CD4-positive, alpha-beta T cell treated with Interferon alpha-2 for 1 hour (primary cell): ENCODE data around the gene OR2T12.
"Not testable (repeated sequence)": the region's sequence is repeated elsewhere in the genome, so short reads cannot be mapped to it uniquely, and the experiment has no call there.

ENCODE experiments used
- DNase-seq, 2 donors: peaks; one replicate each; pipeline ENCODE4 v3.0.0-alpha.2; 2020 to 2022

OR2T12 gene, protein sequence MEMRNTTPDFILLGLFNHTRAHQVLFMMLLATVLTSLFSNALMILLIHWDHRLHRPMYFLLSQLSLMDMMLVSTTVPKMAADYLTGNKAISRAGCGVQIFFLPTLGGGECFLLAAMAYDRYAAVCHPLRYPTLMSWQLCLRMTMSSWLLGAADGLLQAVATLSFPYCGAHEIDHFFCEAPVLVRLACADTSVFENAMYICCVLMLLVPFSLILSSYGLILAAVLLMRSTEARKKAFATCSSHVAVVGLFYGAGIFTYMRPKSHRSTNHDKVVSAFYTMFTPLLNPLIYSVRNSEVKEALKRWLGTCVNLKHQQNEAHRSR

DNA sequence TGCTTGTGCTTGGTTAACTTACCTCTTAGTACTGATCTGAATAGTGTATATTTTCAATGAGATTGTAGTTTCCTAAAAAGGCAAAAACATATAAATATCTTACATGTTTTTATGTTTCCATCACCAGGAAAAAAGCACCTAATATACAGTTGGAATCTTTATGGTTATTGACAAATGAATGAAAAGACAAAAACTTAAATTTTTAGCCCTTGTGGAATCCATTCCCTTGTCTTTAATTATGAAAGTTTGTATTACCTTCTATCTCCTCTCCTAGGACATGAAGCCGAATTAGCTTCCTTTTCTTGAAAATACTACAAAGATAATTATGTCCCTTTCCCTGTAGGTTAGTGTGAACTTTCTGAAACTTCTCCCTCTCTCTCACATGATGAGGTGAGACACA is at the start of gene OR2T12:
TSS of gene OR2T12 (minus strand) at position 101 of the 400 bp plus-strand sequence. CDS start 7,846 bp downstream, outside the sequence.
- no peak for DNase-seq

DNA sequence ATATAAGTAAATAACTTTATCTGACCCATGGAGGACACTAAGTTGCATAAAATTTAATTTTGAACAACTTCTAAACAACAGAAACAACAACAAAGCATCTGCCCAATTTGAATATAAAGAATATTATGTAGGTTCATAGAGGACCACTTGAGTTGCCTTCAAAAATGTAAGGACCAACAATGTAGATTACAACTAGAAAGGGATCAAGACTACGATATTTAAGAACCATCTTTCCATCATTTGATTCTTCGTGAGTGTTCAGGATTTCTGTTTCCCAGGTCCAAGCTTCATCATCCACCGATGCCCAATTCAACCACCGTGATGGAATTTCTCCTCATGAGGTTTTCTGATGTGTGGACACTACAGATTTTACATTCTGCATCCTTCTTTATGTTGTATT is 45.3 kb upstream of the OR2T12 start, which contains the start of gene OR14C36:
TSS of gene OR14C36 (plus strand) at position 301 of the 400 bp plus-strand sequence. CDS start at position 301, 0 bp downstream.
- DNase-seq: no peak

DNA sequence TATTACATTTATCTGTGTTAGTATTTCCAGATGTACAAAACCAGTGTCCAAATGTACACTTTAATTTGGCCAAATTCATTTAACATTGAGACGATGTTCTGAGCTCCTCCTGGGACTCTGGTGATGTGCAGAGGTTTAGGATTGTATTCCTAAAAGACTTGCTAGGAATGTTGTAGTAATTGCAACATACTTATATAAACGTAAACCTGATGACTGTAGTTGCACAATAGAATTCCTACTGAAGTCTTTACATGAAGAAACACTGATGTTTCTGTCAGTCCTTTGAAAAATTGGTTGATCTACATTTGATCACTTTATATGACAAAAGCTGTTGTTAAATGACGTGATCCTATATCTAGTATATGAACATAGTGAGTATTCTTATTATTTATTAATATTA is 40.2 kb upstream of the OR2T12 start:
- no peak for DNase-seq

DNA sequence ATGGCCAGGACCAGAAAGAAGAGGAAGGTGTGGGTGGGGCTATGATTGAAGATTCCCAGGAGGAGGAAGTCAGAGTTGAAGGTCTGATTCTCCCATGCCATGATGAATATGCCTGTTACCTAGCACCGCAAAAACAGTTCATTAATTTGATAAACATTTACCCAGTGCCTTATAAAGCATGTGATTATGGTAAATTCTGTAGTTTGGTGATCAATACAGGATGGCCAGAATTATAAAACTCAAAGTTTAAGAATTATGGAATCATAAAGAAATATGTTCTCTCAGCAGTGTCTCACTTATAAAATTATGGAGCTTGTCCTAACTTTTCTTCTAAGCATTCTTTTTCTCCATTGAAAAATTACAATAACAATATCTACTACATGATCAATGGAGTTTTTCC is 21.2 kb upstream of the OR2T12 start, which contains the start of gene OR2M7:
TSS of gene OR2M7 (minus strand) at position 101 of the 400 bp plus-strand sequence. CDS start at position 101, 0 bp downstream.
- no peak for DNase-seq

DNA sequence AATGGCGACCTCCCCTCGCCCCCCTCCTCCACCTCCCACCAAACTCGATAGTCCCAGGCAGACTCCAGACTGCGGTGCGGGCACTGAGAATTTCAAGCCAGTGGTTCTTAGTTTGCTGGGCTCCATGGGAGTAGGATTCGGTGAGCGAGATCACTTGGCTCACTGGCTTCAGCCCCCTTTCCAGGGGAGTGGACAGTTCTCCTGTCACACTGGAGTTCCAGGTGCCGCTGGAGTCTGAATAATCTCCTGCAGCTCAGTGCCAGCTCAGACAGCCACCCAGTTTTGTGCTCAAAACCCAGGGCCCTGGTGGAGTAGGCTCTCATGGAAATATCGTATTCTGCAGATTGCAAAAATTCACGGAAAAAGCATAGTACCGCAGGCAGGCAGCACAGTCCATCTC is 13.6 kb upstream of the OR2T12 start:
- DNase-seq: no peak

DNA sequence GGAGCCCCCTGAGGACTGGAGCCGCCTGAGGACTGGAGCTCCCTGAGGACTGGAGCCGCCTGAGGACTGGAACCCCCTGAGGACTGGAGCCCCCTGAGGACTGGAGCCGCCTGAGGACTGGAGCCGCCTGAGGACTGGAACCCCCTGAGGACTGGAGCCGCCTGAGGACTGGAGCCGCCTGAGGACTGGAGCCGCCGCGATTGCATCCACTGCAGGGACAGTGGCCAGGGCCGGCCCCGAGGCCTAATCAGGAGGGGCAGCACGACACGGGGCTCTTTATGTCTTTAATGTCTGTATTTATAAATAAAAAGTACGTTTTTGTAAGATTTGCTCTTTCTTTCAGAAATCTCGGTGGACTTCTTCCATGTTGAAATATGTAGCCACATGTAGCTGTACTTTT is 3.5 kb upstream of the OR2T12 start:
- DNase-seq: not testable (repeated sequence)

DNA sequence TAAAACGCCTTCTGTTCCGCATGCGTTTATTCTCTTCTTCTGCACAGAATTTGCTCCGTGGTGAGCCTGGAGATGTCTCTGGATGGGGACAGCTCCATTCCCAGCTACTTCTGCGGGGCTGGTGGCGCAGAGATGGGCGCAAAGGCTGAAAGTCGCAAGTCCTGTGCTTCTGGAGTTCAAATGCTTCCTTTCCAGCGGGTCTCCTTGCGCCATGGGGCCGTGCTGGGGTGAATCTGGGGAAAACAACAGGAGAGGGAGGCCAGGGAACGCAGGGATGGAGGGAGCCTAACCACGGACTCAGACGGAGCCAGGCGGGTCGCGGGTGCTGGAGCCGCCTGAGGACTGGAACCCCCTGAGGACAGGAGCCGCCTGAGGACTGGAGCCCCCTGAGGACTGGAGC is 2.9 kb upstream of the OR2T12 start:
- DNase-seq: no peak

DNA sequence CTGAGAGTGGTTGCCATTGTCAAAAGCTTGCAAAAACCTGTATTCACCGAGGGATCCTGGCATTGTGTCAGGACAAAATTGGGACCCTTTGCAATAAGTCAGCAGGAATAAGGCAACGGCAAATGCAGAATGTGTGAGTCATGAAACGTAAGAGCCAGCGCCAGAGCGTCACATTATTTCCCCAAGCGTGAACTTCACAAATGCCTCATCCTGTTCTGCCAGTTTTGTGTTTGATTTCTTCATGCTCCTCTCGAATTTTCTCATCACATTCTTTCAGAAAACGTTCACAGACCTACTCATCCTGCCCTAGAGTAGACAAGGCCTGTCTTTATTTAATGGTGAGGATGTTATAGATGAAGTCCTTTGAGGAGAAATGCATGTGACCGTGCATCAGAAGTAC is 2.4 kb upstream of the OR2T12 start:
- not testable (repeated sequence) for DNase-seq

DNA sequence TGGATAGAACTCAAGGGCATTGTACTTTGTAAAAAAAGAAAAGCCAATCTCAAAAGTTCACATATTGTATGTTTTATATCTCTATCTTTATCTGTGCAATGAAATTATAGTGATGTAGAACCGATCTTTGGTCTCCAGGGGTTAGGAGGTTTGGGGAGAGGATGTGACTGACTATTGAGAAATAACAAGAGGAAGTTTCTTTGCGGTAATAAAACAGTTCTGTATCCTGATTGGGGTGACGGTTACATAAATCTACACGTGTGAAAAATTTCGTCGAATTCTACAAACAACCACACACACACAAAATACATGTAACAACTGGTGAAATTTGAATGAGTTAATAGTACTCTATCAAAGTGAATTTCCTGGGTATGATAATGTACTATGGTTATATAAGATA is 14.8 kb downstream of the OR2T12 start:
- DNase-seq: no peak

DNA sequence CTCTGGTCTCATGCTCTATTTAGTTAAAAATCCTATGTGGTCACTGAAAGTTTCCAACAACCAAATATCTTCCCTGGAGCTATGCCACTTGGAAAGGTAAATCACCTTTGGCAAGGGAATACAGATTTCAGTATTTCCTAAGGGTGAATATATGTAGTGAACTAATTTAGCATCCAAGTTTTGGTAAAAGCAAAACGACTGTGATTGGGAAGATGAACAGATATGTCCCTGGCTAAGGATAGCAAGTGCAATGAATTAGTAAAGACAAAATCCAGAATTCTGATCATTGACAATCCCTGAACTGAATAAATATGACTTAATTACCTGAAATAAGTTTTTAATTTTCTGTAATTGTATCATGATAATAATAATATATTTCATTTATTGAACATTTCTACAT is 25.3 kb downstream of the OR2T12 start, which contains the start of gene OR2T33:
TSS of gene OR2T33 (minus strand) at position 101 of the 400 bp plus-strand sequence. CDS start 4,162 bp downstream, outside the sequence.
- DNase-seq: no peak

DNA sequence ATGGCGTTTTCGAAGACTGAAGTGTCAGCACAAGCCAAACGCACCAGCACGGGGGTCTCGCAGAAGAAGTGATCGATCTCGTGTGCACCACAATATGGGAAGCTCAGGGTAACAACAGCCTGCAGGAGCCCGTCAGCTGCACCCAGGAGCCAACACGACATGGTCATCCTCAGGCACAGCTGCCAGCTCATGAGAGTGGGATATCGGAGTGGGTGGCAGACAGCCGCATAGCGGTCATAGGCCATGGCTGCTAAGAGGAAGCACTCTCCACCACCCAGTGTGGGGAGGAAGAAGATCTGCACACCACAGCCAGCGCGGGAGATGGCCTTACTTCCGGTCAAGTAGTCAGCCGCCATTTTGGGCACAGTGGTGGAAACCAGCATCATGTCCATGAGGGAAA is 30.0 kb downstream of the OR2T12 start:
- DNase-seq: not testable (repeated sequence)

DNA sequence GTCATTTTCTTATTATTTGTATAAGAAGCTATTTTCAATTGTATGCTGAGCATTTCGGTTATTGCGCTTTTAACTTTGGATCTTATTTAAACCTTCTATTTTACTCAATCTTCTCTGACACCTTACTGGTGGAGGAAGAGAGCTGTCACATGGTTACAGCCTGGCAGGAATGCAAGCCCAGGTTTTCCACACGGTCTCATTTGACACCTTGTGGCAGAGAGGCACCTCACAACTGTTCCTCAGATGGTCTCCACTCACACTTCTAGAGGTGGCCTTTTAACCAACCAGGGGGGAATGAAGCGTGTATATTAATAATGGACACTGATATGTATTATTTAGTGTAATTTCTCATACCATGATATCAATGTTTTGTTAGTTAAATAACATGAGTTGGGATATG is 35.0 kb downstream of the OR2T12 start:
- DNase-seq: no peak

DNA sequence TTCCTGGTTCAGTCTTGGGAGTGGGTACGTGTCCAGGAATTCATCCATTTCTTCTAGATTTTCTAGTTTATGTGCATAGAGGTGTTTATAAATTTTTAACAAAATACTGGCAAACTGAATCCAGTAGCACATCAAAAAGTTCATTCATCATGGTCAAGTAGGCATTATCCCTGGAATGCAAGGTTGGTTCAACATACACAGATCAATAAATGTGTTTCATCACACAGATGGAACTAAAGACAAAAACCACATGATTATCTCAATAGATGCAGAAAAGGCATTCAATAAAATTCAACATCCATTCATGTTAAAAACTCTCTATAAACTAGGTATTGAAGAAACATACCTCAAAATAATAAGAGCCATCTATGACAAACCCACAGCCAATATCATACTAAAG is 43.9 kb downstream of the OR2T12 start:
- not testable (repeated sequence) for DNase-seq

DNA sequence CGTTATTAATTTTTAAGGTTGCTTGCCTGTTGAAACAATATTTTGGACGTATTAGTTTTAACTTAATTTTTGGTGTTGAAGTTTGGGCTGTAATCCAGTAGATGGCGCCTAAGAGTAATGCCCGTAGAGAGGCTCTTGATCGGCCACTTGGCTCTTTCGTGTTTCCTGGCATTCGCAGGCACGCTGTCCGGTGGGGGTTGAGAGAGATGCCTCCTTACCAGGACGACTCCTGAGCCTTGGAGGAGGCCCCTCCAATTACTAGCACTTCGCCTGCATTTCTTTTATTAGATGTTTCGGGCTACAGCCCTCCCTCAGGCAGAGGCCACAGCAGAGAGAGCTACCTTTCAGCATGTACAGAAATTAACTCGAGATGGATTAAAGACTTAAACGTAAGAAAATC is 60.0 kb downstream of the OR2T12 start:
- DNase-seq: peak in 1 of 2 donors; percentile 39
